Measurements from ENCODE around the gene XRCC1. TPM values are rescaled to one million over a fixed set of nuclear protein-coding genes. Genes with fewer than 3 reads are reported as not detected.
"Not testable (repeated sequence)": the region's sequence is repeated elsewhere in the genome, so short reads cannot be mapped to it uniquely, and the experiment has no call there.

Gene XRCC1
- polyA plus RNA-seq, 1 of the 3 experiments (the other 2 are of a cell fraction): 30.3 TPM

DNA sequence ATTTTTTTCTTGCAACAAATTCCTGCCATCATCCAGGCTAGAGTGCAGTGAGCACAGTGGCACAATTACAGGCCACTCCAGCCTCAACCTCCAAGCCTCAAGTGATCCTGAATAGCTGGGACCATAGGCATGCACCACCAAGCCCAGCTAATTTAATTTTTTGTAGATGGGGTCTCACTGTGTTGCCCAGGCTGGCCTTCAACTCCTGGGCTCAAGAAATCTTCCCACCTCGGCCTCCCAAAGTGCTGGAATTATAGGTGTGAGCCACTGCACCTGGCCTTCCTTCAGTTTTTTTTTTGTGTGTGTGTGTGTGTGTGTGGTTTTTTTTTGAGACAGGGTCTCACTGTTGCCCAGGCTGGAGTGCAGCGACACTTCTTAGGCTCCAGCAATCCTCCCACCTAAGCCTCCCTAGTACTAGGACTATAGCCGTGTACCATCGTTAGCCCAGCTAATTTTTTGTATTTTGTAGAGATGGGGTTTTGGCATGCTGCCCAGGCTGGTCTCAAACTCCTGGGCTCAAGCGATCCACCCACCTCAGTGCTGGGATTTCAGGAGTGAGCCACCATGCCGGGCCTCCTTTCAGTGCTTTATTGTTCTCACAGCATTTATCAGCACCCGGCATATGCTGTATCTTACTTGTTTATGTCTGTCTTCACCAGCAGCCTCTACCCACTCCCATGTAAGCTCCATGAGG is 30.7 kb upstream of the XRCC1 start:
- CTCF ChIA-PET: interaction anchor here (0.8 to 1.1 kb wide), 2 partner anchors 9 to 12 kb away, joined by 3 read pairs; no protein-coding TSS in a partner anchor
- H3K4me3 ChIP-seq (ENCODE audit: low read depth in 2 of 2, low read length in 1 of 2): no peak overlapping the region
- H3K9me2 ChIP-seq: no peaks in the 10 kb centered on the region
- H3K4me2 ChIP-seq: no peak overlapping the region
- H2AFZ ChIP-seq (ENCODE audit: low read depth): no peak overlapping the region
- H3K36me3 ChIP-seq (replicated peaks in 1 of 2; ENCODE audit: control insufficient read depth in 1 of 2, insufficient read depth in 2 of 2, low read length in 1 of 2): peaks cover 9 to 11% of the 10 kb centered on the region in 2 experiments
- POLR2A ChIA-PET: no interaction called here
- no peak for DNase-seq
- peaks cover 16% of the 10 kb centered on the region for H3K79me2 ChIP-seq (ENCODE audit: insufficient read depth)
- H4K20me1 ChIP-seq (ENCODE audit: insufficient read depth): no peaks in the 10 kb centered on the region
- WGBS (ENCODE audit: low lambda C conversion rate): 74% methylated on average over 7 of the region's 7 CpGs
- H3K27me3 ChIP-seq (ENCODE audit: insufficient read depth): no peaks in the 10 kb centered on the region
- no peak overlapping the region for H3K9ac ChIP-seq
- no peaks in the 10 kb centered on the region for H3K9me3 ChIP-seq
- H3F3A ChIP-seq (replicated peaks; ENCODE audit: insufficient read depth): peaks cover 16% of the 10 kb centered on the region
- H3K4me1 ChIP-seq (ENCODE audit: control insufficient read depth in 1 of 2, insufficient read depth in 2 of 2, low read depth in 1 of 2, low read length in 1 of 2): no peaks in the 10 kb centered on the region
- TF ChIP-seq MAX (IDR thresholded peaks at IDR 0.05; ENCODE audit: low read depth): no peak
- TF ChIP-seq NFIC (IDR thresholded peaks at IDR 0.05; ENCODE audit: borderline replicate concordance): no peak
- TF ChIP-seq SIN3A (IDR thresholded peaks at IDR 0.05; ENCODE audit: borderline replicate concordance, low read depth, low read length): no peak
- TF ChIP-seq FOSL2 (IDR thresholded peaks at IDR 0.05; ENCODE audit: borderline replicate concordance, low read depth): no peak
- TF ChIP-seq, protein P1, sequence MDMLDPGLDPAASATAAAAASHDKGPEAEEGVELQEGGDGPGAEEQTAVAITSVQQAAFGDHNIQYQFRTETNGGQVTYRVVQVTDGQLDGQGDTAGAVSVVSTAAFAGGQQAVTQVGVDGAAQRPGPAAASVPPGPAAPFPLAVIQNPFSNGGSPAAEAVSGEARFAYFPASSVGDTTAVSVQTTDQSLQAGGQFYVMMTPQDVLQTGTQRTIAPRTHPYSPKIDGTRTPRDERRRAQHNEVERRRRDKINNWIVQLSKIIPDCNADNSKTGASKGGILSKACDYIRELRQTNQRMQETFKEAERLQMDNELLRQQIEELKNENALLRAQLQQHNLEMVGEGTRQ (IDR thresholded peaks at IDR 0.05; ENCODE audit: borderline replicate concordance, low read depth, low read length): no peak
- no peak for TF ChIP-seq RAD21 (IDR thresholded peaks at IDR 0.05; ENCODE audit: low read length)
- TF ChIP-seq, protein P2, sequence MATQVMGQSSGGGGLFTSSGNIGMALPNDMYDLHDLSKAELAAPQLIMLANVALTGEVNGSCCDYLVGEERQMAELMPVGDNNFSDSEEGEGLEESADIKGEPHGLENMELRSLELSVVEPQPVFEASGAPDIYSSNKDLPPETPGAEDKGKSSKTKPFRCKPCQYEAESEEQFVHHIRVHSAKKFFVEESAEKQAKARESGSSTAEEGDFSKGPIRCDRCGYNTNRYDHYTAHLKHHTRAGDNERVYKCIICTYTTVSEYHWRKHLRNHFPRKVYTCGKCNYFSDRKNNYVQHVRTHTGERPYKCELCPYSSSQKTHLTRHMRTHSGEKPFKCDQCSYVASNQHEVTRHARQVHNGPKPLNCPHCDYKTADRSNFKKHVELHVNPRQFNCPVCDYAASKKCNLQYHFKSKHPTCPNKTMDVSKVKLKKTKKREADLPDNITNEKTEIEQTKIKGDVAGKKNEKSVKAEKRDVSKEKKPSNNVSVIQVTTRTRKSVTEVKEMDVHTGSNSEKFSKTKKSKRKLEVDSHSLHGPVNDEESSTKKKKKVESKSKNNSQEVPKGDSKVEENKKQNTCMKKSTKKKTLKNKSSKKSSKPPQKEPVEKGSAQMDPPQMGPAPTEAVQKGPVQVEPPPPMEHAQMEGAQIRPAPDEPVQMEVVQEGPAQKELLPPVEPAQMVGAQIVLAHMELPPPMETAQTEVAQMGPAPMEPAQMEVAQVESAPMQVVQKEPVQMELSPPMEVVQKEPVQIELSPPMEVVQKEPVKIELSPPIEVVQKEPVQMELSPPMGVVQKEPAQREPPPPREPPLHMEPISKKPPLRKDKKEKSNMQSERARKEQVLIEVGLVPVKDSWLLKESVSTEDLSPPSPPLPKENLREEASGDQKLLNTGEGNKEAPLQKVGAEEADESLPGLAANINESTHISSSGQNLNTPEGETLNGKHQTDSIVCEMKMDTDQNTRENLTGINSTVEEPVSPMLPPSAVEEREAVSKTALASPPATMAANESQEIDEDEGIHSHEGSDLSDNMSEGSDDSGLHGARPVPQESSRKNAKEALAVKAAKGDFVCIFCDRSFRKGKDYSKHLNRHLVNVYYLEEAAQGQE (IDR thresholded peaks at IDR 0.05; ENCODE audit: low read depth, low read length): no peak
- no peak for TF ChIP-seq GABPA (IDR thresholded peaks at IDR 0.05; ENCODE audit: low read depth)
- TF ChIP-seq MXI1 (IDR thresholded peaks at IDR 0.05; ENCODE audit: low read depth, low read length): no peak
- no peak for TF ChIP-seq SMC3 (IDR thresholded peaks at IDR 0.05; ENCODE audit: low read depth, low read length)
- TF ChIP-seq ZBTB33 (IDR thresholded peaks at IDR 0.05; ENCODE audit: borderline replicate concordance, low read depth): no peak
- TF ChIP-seq RFX5 (IDR thresholded peaks at IDR 0.05; ENCODE audit: low read length): no peak
- no peak for TF ChIP-seq TAF1 (IDR thresholded peaks at IDR 0.05; ENCODE audit: borderline replicate concordance, low read depth, low read length)
- no peak for TF ChIP-seq GATA2 (CRISPR knock-in tag; IDR thresholded peaks at IDR 0.05)
- no peak overlapping the region for H3K27ac ChIP-seq (ENCODE audit: low read depth in 2 of 2, low read length in 1 of 2)

DNA sequence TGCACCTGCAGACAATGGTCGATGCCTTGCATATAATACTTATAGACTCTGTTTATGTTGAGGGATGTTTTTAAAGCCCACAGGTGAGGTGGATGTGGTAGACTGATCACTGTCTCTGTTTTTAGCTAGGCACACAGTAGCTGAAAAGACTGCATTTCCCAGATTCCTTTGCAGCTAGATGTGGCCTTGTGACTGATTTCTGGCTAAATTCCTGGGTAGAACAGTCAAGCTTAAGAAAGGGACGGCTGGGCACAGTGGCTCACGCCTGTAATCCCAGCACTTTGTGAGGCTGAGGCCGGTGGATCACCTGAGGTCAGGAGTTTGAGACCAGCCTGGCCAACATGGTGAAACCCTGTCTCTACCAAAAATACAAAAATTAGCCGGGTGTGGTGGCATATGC is 25.0 kb upstream of the XRCC1 start:
- H4K20me1 ChIP-seq (ENCODE audit: insufficient read depth); H3K9ac ChIP-seq; H3K4me3 ChIP-seq (ENCODE audit: low read depth in 2 of 2, low read length in 1 of 2); H3K9me3 ChIP-seq; POLR2A ChIA-PET; H3K9me2 ChIP-seq; H3K4me2 ChIP-seq; H2AFZ ChIP-seq (ENCODE audit: low read depth); H3K27me3 ChIP-seq (ENCODE audit: insufficient read depth); DNase-seq; H3K27ac ChIP-seq (ENCODE audit: low read depth in 2 of 2, low read length in 1 of 2): not testable (repeated sequence)
- Histone ChIP-seq H3K79me2 (ENCODE audit: insufficient read depth) (peaks cover 49% of the 10 kb centered on the region), H3K36me3 (replicated peaks in 1 of 2; ENCODE audit: control insufficient read depth in 1 of 2, insufficient read depth in 2 of 2, low read length in 1 of 2) (peaks cover 11 to 29% of the 10 kb centered on the region in 2 experiments), H3K4me1 (ENCODE audit: control insufficient read depth in 1 of 2, insufficient read depth in 2 of 2, low read depth in 1 of 2, low read length in 1 of 2) (peaks cover 0 to 13% of the 10 kb centered on the region in 2 experiments; a peak in 1 of 4 replicates), H3F3A (replicated peaks; ENCODE audit: insufficient read depth) (peaks cover 29% of the 10 kb centered on the region)
- CTCF ChIA-PET: interaction anchor here (0.9 to 1.9 kb wide), 4 partner anchors 15 to 145 kb away, joined by 3 to 5 read pairs (median 4); no protein-coding TSS in a partner anchor
- 86% methylated on average over 5 of the region's 5 CpGs for whole genome bisulfite sequencing (ENCODE audit: low lambda C conversion rate)

Data from SK-N-SH (cell line).